Prostate gland (tissue), 2 donors: ENCODE data around the gene ADAM8. TPM values are rescaled to one million over a fixed set of nuclear protein-coding genes. Genes with fewer than 3 reads are reported as not detected.

Experiments used
- DNase-seq: peaks from one replicate; pipeline ENCODE4 v3.0.0-alpha.2; 2019; ENCODE audit warnings: low spot score
- H3K27ac ChIP-seq, 2 donors: fragments of 200-600 bp; sonication (generic); 2 replicates each; pipeline ENCODE4 v1.5.1; 2017 to 2019
- H3K27me3 ChIP-seq: fragments of 200-600 bp; sonication (generic); replicated peaks from 2 replicates; pipeline ENCODE4 v1.5.1; 2019; ENCODE audit not compliant: insufficient read depth
- H3K36me3 ChIP-seq, 2 donors: fragments of 200-600 bp; sonication (generic); 1 replicate in 1 of 2; 2 replicates in 1 of 2; pipeline versions ENCODE4 v1.5.1 to v1.8.1; 2017 to 2019
- H3K4me1 ChIP-seq: fragments of 200-600 bp; sonication (generic); replicated peaks from 2 replicates; pipeline ENCODE4 v1.5.1; 2019
- H3K4me3 ChIP-seq, 2 donors: fragments of 200-600 bp; sonication (generic); 2 replicates each; pipeline ENCODE4 v1.5.1; 2017 to 2019
- H3K9me3 ChIP-seq: fragments of 200-600 bp; sonication (generic); 2 replicates; pipeline ENCODE4 v1.5.1; 2017
- POLR2A ChIP-seq: fragments of 450-650 bp; IDR thresholded peaks from one replicate; pipeline ENCODE4 v1.6.1; 2016; ENCODE audit warnings: antibody characterized with exemption, mild to moderate bottlenecking
- POLR2AphosphoS5 ChIP-seq: sonication (generic); formaldehyde crosslinking; IDR thresholded peaks from one replicate; pipeline ENCODE4 v1.6.1; 2017; ENCODE audit warnings: antibody characterized with exemption
- whole genome bisulfite sequencing: methylation state at CpG from one replicate; pipeline ENCODE4 v1.1.5; 2018; 5-methylcytosine and 5-hydroxymethylcytosine counted together
- intact Hi-C: fragments of 100-400 bp; cut with DNase I; formaldehyde crosslinking; loops from one replicate; pipeline ENCODE4 v1.14.2; 2022
- total RNA-seq, 2 donors: library from RNA; depleted of rRNA; stranded (reverse); fragments of >200 nt; gene quantifications; one replicate each; pipeline ENCODE4 v1.1.0, GENCODE V29; 2016
- TF ChIP-seq, protein P1 (sequence below), 4 experiments: fragments of 200-600 bp in 2 of 4; fragments of 450-650 bp in 2 of 4; sonication (generic) in 2 of 4; IDR thresholded peaks; 1 replicate in 3 of 4; 2 replicates in 1 of 4; pipeline ENCODE4 v1.5.1; 2016 to 2019; ENCODE audit warnings: antibody characterized with exemption in 4 of 4, mild to moderate bottlenecking in 2 of 4, moderate library complexity in 2 of 4

ADAM8 gene
- total RNA-seq, 2 donors from 2014 or later: 7.2 to 7.4 TPM

GRCh38 chr10:133254421-133255120, 22.1 kb downstream of the ADAM8 start:
- Histone ChIP-seq H3K27ac (no peak overlapping the region), H3K36me3 (no peaks in the 10 kb centered on the region), H3K4me1 (peaks cover 17% of the 10 kb centered on the region), H3K27me3 (peaks cover 1% of the 10 kb centered on the region), H3K9me3 (no peaks in the 10 kb centered on the region), H3K4me3 (no peak overlapping the region)
- TF ChIP-seq POLR2AphosphoS5: no peak
- TF ChIP-seq POLR2A: no peak
- TF ChIP-seq, protein P1, sequence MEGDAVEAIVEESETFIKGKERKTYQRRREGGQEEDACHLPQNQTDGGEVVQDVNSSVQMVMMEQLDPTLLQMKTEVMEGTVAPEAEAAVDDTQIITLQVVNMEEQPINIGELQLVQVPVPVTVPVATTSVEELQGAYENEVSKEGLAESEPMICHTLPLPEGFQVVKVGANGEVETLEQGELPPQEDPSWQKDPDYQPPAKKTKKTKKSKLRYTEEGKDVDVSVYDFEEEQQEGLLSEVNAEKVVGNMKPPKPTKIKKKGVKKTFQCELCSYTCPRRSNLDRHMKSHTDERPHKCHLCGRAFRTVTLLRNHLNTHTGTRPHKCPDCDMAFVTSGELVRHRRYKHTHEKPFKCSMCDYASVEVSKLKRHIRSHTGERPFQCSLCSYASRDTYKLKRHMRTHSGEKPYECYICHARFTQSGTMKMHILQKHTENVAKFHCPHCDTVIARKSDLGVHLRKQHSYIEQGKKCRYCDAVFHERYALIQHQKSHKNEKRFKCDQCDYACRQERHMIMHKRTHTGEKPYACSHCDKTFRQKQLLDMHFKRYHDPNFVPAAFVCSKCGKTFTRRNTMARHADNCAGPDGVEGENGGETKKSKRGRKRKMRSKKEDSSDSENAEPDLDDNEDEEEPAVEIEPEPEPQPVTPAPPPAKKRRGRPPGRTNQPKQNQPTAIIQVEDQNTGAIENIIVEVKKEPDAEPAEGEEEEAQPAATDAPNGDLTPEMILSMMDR (IDR thresholded peaks at IDR 0.05): no peak
- intact Hi-C loops: no loop called here
- no peak for DNase-seq
- 74% methylated on average over 13 of the region's 13 CpGs for WGBS

DNA sequence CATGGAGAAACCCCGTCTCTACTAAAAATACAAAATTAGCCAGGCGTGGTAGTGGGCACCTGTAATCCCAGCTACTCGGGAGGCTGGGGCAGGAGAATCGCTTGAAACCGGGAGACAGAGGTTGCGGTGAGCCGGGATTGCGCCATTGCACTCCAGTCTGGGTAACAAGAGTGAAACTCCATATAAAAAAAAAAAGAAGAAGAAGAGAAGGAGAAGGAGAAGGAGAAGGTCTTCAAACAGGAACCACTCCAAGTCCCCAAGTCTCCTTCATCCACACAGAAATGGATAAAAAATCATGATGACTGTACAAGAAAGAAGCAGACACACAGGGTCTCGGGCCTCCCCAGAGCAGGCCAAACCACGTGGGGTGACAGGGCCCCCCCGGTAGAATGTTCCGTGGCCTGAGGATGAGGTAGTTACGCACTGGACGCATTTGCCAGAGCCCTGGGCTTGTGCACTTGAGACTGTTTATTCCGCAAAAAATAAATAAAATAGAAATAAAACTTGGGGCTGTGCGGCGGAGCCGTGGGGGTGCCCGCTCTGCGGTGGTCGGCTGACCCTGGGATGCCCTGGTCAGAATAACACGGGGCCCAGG, 23.2 kb downstream of the ADAM8 start:
- no peaks in the 10 kb centered on the region for H3K9me3 ChIP-seq
- H3K4me3 ChIP-seq: no peak overlapping the region
- no peak for TF ChIP-seq POLR2AphosphoS5
- TF ChIP-seq POLR2A: no peak
- TF ChIP-seq, protein P1 (IDR thresholded peaks at IDR 0.05): no peak
- peaks cover 2% of the 10 kb centered on the region for H3K27me3 ChIP-seq
- 89% methylated on average over 22 of the region's 22 CpGs for WGBS
- peaks cover 12% of the 10 kb centered on the region for H3K4me1 ChIP-seq
- DNase-seq: no peak
- intact Hi-C loops: no loop called here
- no peak overlapping the region for H3K27ac ChIP-seq
- H3K36me3 ChIP-seq: no peaks in the 10 kb centered on the region

DNA sequence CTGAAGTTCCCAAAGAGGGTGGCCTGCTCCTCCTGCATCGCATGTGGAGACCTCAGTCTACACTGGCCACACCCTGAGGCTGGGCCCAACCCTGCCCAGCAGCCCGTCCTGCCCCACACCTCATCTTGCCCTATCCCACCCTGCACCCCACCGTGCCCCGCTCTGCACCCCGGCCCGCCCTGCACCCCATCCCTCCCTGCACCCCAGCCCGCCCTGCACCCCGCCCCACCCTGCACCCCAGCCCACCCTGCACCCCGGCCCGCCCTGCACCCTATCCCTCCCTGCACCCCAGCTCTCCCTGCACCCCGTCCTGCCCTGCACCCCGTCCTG, 24.5 kb downstream of the ADAM8 start:
- H3K36me3 ChIP-seq: no peaks in the 10 kb centered on the region
- 80% methylated on average over 12 of the region's 12 CpGs for WGBS
- H3K27ac ChIP-seq: no peak overlapping the region
- intact Hi-C loops: no loop called here
- no peak overlapping the region for H3K4me3 ChIP-seq
- peaks cover 5% of the 10 kb centered on the region for H3K27me3 ChIP-seq
- DNase-seq: no peak
- TF ChIP-seq POLR2AphosphoS5: no peak
- TF ChIP-seq, protein P1 (IDR thresholded peaks at IDR 0.05): no peak
- H3K4me1 ChIP-seq: peaks cover 2% of the 10 kb centered on the region
- H3K9me3 ChIP-seq: no peaks in the 10 kb centered on the region

- TF ChIP-seq POLR2A: no peak
- TF ChIP-seq, protein P1 (IDR thresholded peaks at IDR 0.05): no peak
- TF ChIP-seq POLR2AphosphoS5: no peak
- no peaks in the 10 kb centered on the region for H3K36me3 ChIP-seq
- H3K4me1 ChIP-seq: no peaks in the 10 kb centered on the region
- peaks cover 5% of the 10 kb centered on the region for H3K27me3 ChIP-seq
- no peaks in the 10 kb centered on the region for H3K9me3 ChIP-seq
- intact Hi-C loops: no loop called here
- no peak overlapping the region for H3K27ac ChIP-seq
- 62% methylated on average over 28 of the region's 28 CpGs for WGBS
- no peak overlapping the region for H3K4me3 ChIP-seq
- no peak for DNase-seq
Measured at GRCh38 chr10:133251388-133252222, 25.1 kb downstream of the ADAM8 start.
